Heart left ventricle (tissue), 16 donors: ENCODE measurements around the gene ZNF512B. TPM values are rescaled to one million over a fixed set of nuclear protein-coding genes. Genes with fewer than 3 reads are reported as not detected.

Source experiments
- ATAC-seq, 4 donors: fragments of 200-7000 bp; cut with Tn5 transposase; one replicate each; pipeline ENCODE4 v1.9.1; 2020 to 2022; ENCODE audit warnings: moderate library complexity in 4 of 4, mild to moderate bottlenecking in 3 of 4, moderate number of reproducible peaks in 1 of 4
- DNase-seq, 5 donors: peaks; one replicate each; pipeline ENCODE4 v3.0.0-alpha.2; 2020
- H3K27ac ChIP-seq, 12 donors: fragments of 200-600 bp; sonication (generic) in 4 of 12; one replicate each; pipeline versions ENCODE4 v1.5.0 to v1.8.0; 2016 to 2022; ENCODE audit warnings: mild to moderate bottlenecking in 2 of 12
- H3K27me3 ChIP-seq, 9 donors: fragments of 200-600 bp; sonication (generic) in 2 of 9; one replicate each; pipeline versions ENCODE4 v1.5.1 to v1.8.0; 2016 to 2022; ENCODE audit warnings: mild to moderate bottlenecking in 3 of 9
- H3K36me3 ChIP-seq, 9 donors: fragments of 200-600 bp; sonication (generic) in 2 of 9; one replicate each; pipeline versions ENCODE4 v1.5.0 to v1.8.0; 2018 to 2022; ENCODE audit warnings: mild to moderate bottlenecking in 2 of 9
- H3K4me1 ChIP-seq, 12 donors: fragments of 200-600 bp; sonication (generic) in 4 of 12; one replicate each; pipeline versions ENCODE4 v1.5.0 to v1.8.0; 2016 to 2022; ENCODE audit warnings: mild to moderate bottlenecking in 3 of 12
- H3K4me3 ChIP-seq, 12 donors: fragments of 200-600 bp; sonication (generic) in 4 of 12; one replicate each; pipeline versions ENCODE4 v1.5.0 to v1.8.0; 2017 to 2022; ENCODE audit warnings: mild to moderate bottlenecking in 9 of 12, moderate library complexity in 4 of 12
- H3K9me3 ChIP-seq, 12 donors: fragments of 200-600 bp; sonication (generic) in 4 of 12; one replicate each; pipeline versions ENCODE4 v1.5.0 to v1.8.0; 2016 to 2022; ENCODE audit warnings: mild to moderate bottlenecking in 1 of 12
- POLR2A ChIP-seq, 2 donors: fragments of 450-650 bp; IDR thresholded peaks; one replicate each; pipeline ENCODE4 v1.6.1; 2017; ENCODE audit warnings: antibody characterized with exemption in 2 of 2, mild to moderate bottlenecking in 2 of 2, moderate library complexity in 2 of 2
- WGBS, 4 donors: extraction: QIAGEN DNeasy Blood & Tissue Kit in 2 of 4; methylation state at CpG; one replicate each; pipeline versions ENCODE4 v1.1.5 to v1.1.7; 2013 to 2018; 5-methylcytosine and 5-hydroxymethylcytosine counted together
- intact Hi-C, 10 donors: fragments of 100-400 bp; cut with DNase I; formaldehyde crosslinking; loops; one replicate each; pipeline versions ENCODE4 v1.11.1 to v1.14.2; 2022
- polyA plus RNA-seq, 2 donors: library from polyadenylated mRNA; stranded (reverse); fragments of 200-250 nt; gene quantifications; one replicate each; pipeline ENCODE4 v1.2.3, GENCODE V29; 2013
- total RNA-seq, 9 donors: library from RNA; depleted of rRNA in 2 of 9; stranded (reverse); fragments of >200 nt in 2 of 9; fragmentation: NEBNext Ultra II Directional in 3 of 9; extraction: Animal tissue kit (Norgen Biotek cat#: 25700) in 3 of 9; gene quantifications; one replicate each; pipeline versions ENCODE4 v1.1.0 to v1.2.4, GENCODE V29; 2016 to 2023
- TF ChIP-seq, protein P1 (sequence below), 12 donors: fragments of 200-600 bp; sonication (generic) in 4 of 12; IDR thresholded peaks; one replicate each; pipeline versions ENCODE4 v1.5.0 to v1.8.0; 2018 to 2022; ENCODE audit warnings: antibody characterized with exemption in 12 of 12, mild to moderate bottlenecking in 5 of 12
- donor health status: ischemic (EF 13 %, LVEDD 7.1; RV severe dilation, severe dysfunction).
- donor health status: healthy with polysubstance abuse.
- donor health status: DM: no; HTN: yes; CAD: no.
- donor health status: DM: no; HTN: no; CAD: no.
- donor health status: ischemic (EF 25% LVEDD 6.9; RV normal size, moderate dysfunction).
- donor health status: ischemic (EF 25% LVEDD 5.7; RV mildly dilated, moderate dysfunction).
- donor health status: healthy.
- donor health status: DM: yes; HTN: yes; CAD: no.
- donor health status: ischemic (EF 35%, LVEDD 5.7; RV mildly dilated, moderate dysfunction).
- donor health status: nonischemic (EF 11% LVEDD 7.7; RV severe dilation, severe dysfunction).
- donor health status: DM: yes; HTN: yes; CAD: no.
- donor health status: PGD.
- donor health status: ischemic (EF 29% LVEDD 5.4; RV normal size, mild dysfunction).
- donor health status: nonischemic (EF 23%, LVEDD 6.1; RV moderate dilation, normal function).

ZNF512B gene
- total and polyA plus RNA-seq, 11 donors, result 7.3 to 15.9 (median 12.0) TPM

- DNase-seq (peak in 3 of 5 donors; percentile 58 to 73 (median 58)), ATAC-seq (peak in 3 of 4 donors; percentile 18 to 32 (median 21))
- Histone ChIP-seq H3K9me3 (no peaks in the 10 kb centered on the region), H3K36me3 (peaks cover 0 to 20% (median 7%) of the 10 kb centered on the region in 9 donors), H3K4me3 (peak overlapping the region; percentile 58 to 100 (median 96)), H3K27ac (peak overlapping the region; percentile 88 to 99 (median 98)), H3K4me1 (peaks cover 0 to 70% (median 56%) of the 10 kb centered on the region in 12 donors), H3K27me3 (no peaks in the 10 kb centered on the region)
- no peak for TF ChIP-seq POLR2A (IDR thresholded peaks at IDR 0.05)
- TF ChIP-seq, protein P1, sequence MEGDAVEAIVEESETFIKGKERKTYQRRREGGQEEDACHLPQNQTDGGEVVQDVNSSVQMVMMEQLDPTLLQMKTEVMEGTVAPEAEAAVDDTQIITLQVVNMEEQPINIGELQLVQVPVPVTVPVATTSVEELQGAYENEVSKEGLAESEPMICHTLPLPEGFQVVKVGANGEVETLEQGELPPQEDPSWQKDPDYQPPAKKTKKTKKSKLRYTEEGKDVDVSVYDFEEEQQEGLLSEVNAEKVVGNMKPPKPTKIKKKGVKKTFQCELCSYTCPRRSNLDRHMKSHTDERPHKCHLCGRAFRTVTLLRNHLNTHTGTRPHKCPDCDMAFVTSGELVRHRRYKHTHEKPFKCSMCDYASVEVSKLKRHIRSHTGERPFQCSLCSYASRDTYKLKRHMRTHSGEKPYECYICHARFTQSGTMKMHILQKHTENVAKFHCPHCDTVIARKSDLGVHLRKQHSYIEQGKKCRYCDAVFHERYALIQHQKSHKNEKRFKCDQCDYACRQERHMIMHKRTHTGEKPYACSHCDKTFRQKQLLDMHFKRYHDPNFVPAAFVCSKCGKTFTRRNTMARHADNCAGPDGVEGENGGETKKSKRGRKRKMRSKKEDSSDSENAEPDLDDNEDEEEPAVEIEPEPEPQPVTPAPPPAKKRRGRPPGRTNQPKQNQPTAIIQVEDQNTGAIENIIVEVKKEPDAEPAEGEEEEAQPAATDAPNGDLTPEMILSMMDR (IDR thresholded peaks at IDR 0.05), result peak; percentile 18 to 64 (median 44)
- intact Hi-C loops, result loop anchor here in 1 of 10 donors (2.0 kb wide), 1 partner anchor 47 kb away; no protein-coding TSS in a partner anchor
- 0 to 1% (median 0%) methylated on average over 3 to 31 of the region's 31 CpGs for WGBS, 4 donors
These were observed 14.4 kb downstream of the ZNF512B start for GRCh38 chr20:63955281-63955826.

GRCh38 chr20:63953764-63954429 is 15.8 kb downstream of the ZNF512B start:
- H3K4me3 ChIP-seq, result peak overlapping the region in 5 of 12 donors; percentile 89 to 100 (median 96)
- H3K27ac ChIP-seq, result peak overlapping the region in 10 of 12 donors; percentile 31 to 98 (median 96)
- intact Hi-C loops, result loop anchor here in 1 of 10 donors (2.0 kb wide), 1 partner anchor 45 kb away; no protein-coding TSS in a partner anchor
- TF ChIP-seq, protein P1 (IDR thresholded peaks at IDR 0.05), result no peak
- no peak for TF ChIP-seq POLR2A (IDR thresholded peaks at IDR 0.05)
- ATAC-seq (no peak), DNase-seq (no peak)
- peaks cover 1 to 84% (median 70%) of the 10 kb centered on the region in 12 donors for H3K4me1 ChIP-seq
- no peaks in the 10 kb centered on the region for H3K27me3 ChIP-seq
- no peaks in the 10 kb centered on the region for H3K9me3 ChIP-seq
- WGBS, 4 donors, result 50 to 60% (median 51%) methylated on average over 11 to 13 of the region's 13 CpGs
- H3K36me3 ChIP-seq, result peaks cover 0 to 6% (median 0%) of the 10 kb centered on the region in 9 donors

DNA sequence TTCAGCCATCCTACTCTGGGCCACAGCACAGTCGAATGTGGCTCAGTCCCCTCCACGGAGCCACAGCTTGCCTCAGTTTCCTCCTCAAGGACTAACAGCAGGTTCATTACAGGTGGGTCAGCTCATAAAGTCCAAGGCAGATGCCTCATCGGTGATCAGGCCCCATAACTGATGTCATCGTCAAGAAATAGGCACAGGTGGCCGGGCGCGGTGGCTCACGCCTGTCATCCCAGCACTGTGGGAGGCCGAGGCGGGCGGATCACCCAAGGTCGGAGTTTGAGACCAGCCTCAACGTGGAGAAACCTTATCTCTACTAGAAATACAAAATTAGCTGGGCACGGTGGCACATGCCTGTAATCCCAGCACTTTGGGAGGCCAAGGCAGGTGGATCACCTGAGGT is 17.0 kb downstream of the ZNF512B start:
- Histone ChIP-seq H3K9me3 (no peaks in the 10 kb centered on the region), H3K4me1 (peaks cover 4 to 91% (median 80%) of the 10 kb centered on the region in 12 donors), H3K36me3 (peaks cover 0 to 4% (median 0%) of the 10 kb centered on the region in 9 donors), H3K4me3 (no peak overlapping the region), H3K27ac (peak overlapping the region in 11 of 12 donors; percentile 81 to 98 (median 93)), H3K27me3 (no peaks in the 10 kb centered on the region)
- TF ChIP-seq, protein P1 (IDR thresholded peaks at IDR 0.05), result no peak
- no peak for TF ChIP-seq POLR2A (IDR thresholded peaks at IDR 0.05)
- DNase-seq, result peak in 1 of 5 donors; percentile 57
- 60 to 71% (median 66%) methylated on average over 13 to 14 of the region's 14 CpGs for WGBS, 4 donors
- ATAC-seq, result no peak
- intact Hi-C loops, result no loop called here

DNA sequence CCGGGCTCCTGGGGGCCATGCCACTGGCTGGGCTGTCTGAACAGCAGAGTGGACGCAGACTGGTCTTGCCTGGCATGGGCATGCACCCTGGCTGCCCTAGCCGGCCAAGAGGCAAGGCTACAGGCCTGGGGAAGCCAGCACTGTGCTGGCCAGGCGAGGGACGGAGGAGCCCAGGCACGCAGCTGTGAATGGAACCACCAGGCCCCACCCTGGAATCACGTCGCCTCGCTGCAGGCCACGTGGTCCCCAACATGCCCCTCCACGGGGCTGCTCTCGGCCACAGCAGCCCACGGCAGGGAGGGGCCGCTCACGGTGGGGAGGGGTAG is 17.6 kb downstream of the ZNF512B start:
- intact Hi-C loops, result no loop called here
- peak in 1 of 5 donors; percentile 60 for DNase-seq
- H3K4me3 ChIP-seq, result peak overlapping the region in 4 of 12 donors; percentile 10 to 52 (median 15)

More for the DNA sequence above, 17.6 kb downstream of the ZNF512B start:
- 20 to 60% (median 40%) methylated on average over 1 to 15 of the region's 15 CpGs for WGBS, 4 donors
- peak overlapping the region; percentile 81 to 98 (median 92) for H3K27ac ChIP-seq
- no peaks in the 10 kb centered on the region for H3K27me3 ChIP-seq
- peaks cover 0 to 4% (median 0%) of the 10 kb centered on the region in 9 donors for H3K36me3 ChIP-seq
- TF ChIP-seq, protein P1 (IDR thresholded peaks at IDR 0.05), result no peak
- TF ChIP-seq POLR2A (IDR thresholded peaks at IDR 0.05), result no peak
- H3K4me1 ChIP-seq, result peaks cover 4 to 93% (median 81%) of the 10 kb centered on the region in 12 donors
- H3K9me3 ChIP-seq, result no peaks in the 10 kb centered on the region
- ATAC-seq, result no peak
